ENCODE results near the gene ST3GAL4.
"Not testable (repeated sequence)": the region's sequence is repeated elsewhere in the genome, so short reads cannot be mapped to it uniquely, and the experiment has no call there.

The ST3GAL4 gene

GRCh38 chr11:126387857-126388256 is 32.4 kb downstream of the ST3GAL4 start:
- DNase-seq (ENCODE audit: low spot score) = no peak

DNA sequence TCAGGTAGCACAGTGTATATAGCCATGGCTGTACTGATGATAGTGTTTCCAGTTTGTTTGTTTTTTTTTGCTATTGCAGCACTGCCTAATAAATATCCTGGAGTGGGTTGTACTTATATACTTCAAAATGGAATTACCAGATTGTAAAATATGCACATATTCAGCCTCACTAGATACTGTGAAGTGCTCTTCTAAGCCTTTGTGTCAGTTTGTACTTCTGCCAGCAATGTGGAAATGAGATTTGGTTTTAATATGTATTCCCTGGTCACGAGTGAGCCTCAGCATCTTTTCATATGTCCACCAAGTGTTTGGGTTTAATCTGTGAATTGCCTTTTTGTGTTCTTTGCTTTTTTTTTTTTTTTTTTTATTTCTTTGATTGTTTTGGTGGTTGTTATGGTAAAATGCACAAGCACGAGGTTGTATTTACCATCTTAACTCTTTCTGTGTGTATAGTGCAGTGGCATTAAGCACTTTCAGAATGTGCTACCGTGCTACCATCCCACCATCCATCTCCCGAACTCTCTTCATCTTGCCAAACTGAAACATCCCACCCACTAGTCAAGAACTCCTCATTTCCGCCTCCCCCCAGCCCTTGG is 34.9 kb downstream of the ST3GAL4 start:
- DNase-seq (ENCODE audit: low spot score) = no peak

DNA sequence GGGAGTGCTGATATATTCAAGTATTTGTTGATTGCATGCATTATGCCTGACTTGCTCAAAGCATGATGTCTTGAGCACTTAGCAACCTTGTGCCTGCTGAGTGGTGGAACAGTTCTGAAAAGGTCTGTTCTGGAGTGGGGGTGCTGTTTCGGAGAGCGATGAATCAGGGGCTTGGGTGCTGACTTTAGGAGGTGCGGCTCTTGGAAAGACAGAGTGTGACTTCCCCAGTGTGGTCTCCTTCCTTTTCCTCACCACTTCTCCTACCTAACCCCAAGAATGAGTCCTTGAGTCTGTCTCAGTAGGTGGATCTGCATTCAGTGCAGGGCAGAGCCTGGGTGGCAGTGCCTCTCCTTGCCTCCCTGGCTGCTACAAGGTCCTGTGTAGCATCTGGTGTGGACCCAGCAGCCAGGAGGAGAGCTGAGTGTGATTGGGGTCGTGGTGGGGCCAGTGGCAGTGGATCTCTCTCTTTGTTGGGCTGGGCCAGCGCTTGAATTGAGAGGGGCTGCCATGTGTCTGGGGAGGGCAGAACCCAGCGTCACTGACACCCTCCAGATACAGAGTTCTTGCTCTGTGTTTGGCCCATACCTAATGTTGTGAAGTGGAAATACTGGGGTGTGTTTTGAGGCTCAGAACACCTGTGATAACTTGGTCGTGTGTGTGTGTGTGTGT is 35.9 kb downstream of the ST3GAL4 start:
- DNase-seq (ENCODE audit: low spot score) = no peak

GRCh38 chr11:126391970-126392632 is 36.6 kb downstream of the ST3GAL4 start:
- no peak for DNase-seq (ENCODE audit: low spot score)

GRCh38 chr11:126392633-126393013 is 37.1 kb downstream of the ST3GAL4 start:
- no peak for DNase-seq (ENCODE audit: low spot score)

- DNase-seq (ENCODE audit: low spot score) = no peak
These were observed 37.7 kb downstream of the ST3GAL4 start for GRCh38 chr11:126393143-126393542.

DNA sequence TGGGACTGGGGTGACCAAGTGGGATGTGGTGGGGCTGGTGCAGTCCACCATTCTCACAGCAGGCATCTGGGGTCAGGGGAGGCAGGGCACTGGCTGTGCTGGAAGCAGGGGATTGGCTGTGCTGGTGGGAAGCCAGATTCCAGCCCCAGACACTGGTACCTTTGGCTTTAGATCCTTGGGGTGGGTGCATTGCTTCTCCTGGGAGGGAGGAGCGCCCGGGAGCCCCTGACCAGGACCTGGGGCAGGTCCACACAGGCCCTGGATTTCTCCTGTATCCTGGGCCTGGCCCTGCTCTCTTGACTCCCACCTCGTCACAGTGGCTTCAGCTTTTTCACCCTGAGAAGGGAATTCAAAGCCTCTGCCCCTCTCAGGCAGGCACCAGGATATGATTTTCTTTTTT is 38.5 kb downstream of the ST3GAL4 start:
- no peak for DNase-seq (ENCODE audit: low spot score)

DNA sequence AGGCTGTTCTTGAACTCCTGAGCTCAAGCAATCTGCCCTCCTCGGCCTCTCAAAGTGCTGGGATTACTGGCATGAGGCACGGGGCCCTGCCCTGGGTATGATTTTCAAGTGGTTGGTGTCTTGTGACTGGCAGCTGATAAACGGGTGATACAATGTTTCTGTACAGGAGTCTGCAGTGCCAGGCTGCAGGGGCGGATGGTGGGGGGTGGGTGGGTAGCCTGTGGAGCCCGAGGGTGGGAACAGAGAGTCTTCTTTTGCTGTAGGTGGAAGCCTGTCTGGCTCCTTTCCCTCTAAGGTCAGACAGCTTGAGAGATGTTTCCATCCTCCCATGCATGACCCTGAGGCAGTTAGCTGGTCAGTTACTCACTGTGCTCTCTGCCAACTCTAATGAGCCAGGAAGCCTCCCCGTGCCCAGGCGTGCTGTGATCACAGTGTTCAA is 39.2 kb downstream of the ST3GAL4 start:
- not testable (repeated sequence) for DNase-seq (ENCODE audit: low spot score)

GRCh38 chr11:126395784-126396183 is 40.3 kb downstream of the ST3GAL4 start:
- not testable (repeated sequence) for DNase-seq (ENCODE audit: low spot score)

DNA sequence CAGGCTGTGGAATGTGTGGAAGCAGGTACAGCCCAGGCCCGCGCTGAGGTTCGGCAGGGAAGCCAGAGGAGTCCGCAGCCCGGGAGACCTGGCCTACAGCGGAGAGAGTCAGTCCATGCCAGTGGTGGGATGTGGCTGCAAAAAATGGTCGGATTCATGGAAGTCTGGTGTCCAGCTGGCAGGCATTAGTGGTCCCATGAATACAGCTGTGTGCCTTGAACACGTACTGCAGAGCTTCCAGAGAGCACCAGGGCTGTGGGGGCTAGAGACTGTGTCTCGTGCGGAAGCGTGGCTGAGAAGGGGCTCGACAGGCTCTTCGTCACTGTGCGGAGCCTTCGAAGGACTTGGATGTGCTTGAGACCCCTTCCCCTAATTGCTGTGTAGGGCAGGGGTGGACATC is 40.8 kb downstream of the ST3GAL4 start:
- not testable (repeated sequence) for DNase-seq (ENCODE audit: low spot score)

DNA sequence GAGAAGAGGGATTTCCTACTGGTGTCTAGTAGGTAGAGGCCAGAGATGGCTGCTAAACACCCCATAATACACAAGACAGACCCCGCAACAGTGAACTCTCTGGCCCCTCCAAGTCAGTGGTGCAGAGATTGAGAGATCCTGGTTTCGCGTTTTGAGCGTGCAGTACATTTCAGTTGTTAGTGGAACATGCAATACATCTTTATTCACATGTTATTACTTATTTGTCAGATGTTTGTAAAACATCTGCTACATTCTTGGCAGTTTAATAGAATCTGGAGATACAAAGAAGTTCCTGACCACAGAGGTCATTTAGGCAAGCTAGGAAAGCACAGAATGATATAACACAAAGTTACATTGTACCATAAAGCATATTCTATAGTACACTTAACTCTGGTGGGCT is 41.5 kb downstream of the ST3GAL4 start:
- DNase-seq (ENCODE audit: low spot score) = no peak

GRCh38 chr11:126398296-126398695 is 42.8 kb downstream of the ST3GAL4 start:
- DNase-seq (ENCODE audit: low spot score) = no peak

DNA sequence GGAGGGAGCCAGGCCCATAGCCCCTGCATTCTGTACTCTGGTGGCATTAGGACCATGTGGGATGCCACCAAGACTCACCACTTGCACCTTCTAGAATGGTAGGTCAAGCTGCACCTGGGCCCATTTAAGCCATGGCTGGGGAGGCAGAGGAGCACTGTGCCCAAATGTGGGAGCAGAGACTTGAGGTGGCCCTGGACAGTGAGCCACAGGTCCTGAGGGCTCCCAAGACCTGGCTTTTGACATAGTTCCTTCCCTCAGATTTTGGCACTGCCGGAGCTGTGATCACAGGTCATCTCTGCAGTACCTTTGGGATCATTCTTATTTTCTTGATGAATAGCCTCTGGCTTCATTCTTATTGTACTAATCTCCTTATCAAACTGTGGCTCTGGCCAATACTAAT is 43.2 kb downstream of the ST3GAL4 start:
- DNase-seq (ENCODE audit: low spot score) = no peak

DNA sequence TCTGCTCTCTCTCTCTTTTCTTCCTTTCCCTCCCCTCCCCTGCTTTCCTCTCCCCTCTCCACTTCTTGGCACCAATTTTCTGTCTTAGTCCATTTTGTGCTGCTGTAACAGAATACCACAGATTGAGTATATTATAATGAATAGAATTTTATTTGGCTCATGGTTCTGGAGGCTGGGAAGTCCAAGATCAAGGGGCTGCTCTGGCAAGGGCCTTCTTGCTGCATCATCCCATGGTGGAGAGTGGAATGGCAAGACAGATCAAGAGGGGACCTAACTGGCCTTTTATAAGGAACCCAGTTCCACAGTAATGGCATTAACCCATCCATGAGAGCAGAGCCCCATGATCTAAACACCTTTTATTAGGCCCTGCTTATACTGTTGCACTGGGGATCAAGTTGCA is 44.5 kb downstream of the ST3GAL4 start:
- no peak for DNase-seq (ENCODE audit: low spot score)

DNA sequence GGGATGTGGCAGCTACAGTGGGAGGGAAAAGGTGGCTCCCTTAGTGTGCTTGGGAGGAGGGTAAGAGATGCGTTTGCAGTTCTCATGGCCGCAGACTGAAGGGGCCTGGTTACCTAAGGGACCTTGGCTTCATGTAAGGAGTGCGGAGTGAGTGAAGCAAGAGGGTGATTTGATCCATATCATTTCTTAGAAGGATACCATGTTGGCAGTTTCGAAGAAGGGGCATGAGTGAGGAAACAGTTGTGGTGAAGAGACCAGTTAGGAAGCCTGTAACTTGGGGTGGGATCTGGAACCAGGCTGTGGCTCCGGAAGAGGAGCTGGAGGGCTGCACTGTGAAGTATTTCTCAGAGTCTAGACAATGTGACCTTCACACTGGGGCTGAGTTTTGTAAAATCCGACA is 45.0 kb downstream of the ST3GAL4 start:
- no peak for DNase-seq (ENCODE audit: low spot score)

DNA sequence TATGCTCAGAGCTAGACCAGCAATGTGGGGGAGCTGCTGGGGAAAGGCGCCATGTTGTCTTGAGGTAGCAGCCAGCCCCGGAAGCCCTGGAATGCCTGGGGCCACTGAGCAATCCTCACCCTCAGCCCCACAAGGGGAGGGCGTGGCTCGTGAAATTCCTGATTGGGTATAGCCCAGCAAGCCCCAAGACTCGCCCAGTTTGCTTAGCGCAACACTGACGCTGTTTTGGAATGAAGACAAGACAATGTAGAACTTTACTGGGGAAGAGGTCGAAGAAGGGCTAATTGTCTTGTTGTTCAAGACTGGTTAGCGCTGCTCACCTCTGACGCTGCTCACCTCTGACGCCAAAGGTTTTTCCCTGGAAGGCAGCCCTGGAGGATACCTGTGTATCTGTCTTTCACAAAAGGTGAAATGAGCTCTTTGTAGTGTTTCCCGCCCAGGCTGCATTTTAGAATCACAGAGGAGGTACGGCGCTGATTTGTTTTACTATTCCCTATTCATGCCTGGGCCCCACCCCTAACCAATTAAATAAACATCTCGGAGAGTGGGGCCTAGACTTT is 47.6 kb downstream of the ST3GAL4 start:
- no peak for DNase-seq (ENCODE audit: low spot score)

DNA sequence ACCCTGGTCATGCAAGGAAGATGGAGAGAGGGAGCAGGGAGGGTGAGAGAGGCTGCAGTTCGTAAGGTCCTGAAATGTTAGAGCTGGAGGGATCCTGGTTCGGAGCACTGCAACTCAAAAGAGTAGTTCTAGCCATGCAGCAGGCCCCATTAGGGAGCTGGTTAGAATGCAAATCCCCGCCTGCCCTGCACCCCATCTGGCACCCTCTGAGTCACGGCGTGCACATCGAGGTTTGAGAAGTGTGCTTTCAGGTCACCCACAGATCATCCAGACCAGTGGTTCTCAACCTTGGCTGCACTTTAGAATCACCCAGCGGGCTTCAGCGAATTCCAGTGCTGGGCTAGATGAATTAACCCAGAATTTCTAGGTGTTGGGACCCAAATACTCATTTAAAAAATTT is 48.2 kb downstream of the ST3GAL4 start:
- DNase-seq (ENCODE audit: low spot score) = no peak

DNA sequence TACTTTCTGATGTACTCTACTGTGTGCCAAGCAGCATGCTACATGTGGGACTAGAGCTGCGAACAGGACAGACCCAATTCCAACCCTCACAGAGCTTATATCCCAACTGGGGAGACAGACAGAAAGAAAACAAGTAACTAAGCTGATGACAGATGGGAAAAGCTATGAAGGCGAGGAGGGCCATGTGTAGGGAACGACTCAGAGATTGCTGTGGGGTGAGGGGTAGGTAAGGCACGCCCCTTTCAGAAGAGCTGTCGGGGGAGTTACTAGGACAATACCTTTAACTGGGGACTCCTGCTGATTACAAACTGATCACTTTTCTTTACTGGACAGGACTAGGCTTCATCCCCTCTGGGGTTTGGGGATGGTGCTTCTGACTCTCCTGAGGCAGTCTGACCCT is 48.9 kb downstream of the ST3GAL4 start:
- DNase-seq (ENCODE audit: low spot score) = no peak

DNA sequence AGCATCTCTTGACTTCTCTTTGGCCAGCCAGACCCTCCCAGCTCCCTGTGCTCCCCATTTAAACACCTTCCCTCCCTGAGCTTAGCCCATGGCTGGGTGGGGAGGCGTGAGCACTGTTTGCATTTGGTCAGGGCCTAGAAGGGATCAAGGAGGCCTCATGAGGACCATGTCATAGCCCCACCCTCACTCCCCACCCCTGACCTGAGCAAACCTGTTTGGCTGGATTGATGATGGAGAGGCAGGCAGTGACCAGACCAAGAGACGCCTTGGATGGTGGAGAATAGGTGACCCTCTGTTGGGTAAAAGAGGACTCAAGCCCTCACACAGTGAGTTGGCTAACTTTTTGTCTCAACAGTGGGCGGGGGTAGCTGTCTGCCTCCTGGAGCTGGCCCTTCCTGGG is 49.9 kb downstream of the ST3GAL4 start:
- DNase-seq (ENCODE audit: low spot score) = no peak

GRCh38 chr11:126405906-126406305 is 50.4 kb downstream of the ST3GAL4 start:
- no peak for DNase-seq (ENCODE audit: low spot score)

DNA sequence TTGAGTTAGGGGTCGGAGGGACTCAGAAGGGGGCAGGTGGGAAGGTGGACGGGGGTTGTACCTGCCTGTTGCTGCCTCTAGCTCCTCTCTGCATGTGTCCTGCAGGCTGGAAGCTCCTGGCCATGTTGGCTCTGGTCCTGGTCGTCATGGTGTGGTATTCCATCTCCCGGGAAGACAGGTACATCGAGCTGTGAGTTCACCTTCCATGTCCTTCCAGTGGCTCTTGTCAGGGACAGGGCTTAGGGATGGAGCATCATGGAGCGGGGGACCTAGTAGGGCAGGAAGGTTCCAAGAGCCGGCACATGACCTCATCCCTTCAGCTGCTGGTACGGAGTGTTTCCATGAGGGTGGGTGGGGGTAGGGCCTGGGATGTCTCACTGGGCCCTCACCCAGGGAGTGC is 50.9 kb downstream of the ST3GAL4 start:
- DNase-seq (ENCODE audit: low spot score) = no peak

- DNase-seq (ENCODE audit: low spot score) = no peak
These were observed 51.6 kb downstream of the ST3GAL4 start for GRCh38 chr11:126407101-126407521.

DNA sequence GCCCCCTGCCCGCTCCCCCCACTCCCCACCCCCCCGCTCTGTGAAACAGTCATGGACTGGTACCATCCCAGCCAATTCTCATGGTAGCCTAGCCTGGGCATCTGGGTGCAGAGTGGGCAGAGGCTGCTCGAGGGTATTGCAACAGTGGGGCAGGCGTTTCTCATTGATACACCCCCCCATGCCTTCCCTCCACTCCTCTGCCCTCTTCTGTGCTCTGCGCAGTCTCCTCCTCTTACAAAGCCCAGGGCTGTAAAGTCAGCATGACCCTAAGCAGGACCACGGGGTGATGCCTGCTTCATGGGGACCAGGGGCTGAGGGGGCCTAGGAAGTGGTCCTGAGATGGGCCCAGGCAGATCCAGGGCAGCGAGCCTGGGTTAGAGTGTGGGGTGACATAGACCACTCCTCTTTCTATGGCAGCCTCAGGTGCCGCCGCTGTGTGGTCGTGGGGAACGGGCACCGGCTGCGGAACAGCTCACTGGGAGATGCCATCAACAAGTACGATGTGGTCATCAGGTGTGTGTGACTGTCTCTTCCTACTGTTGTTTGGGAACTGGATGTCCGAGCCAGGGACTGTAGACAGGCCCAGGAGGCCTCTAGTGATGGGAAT is 52.3 kb downstream of the ST3GAL4 start:
- no peak for DNase-seq (ENCODE audit: low spot score)
